DOHH2 (cell line): Measurements from ENCODE around the gene COX4I1.

Experiments
- H3F3A ChIP-seq: fragments of 200-600 bp; sonication (generic), shearing (Covaris generic); 2 replicates; pipeline ENCODE4 v1.6.0; 2016; ENCODE audit warnings: antibody characterized with exemption, mild to moderate bottlenecking; ENCODE audit not compliant: control insufficient read depth, insufficient read depth
- H3K27ac ChIP-seq: fragments of 200-600 bp; sonication (generic); 2 replicates; pipeline ENCODE4 v1.5.1; 2014; ENCODE audit warnings: low read depth, mild to moderate bottlenecking, low read length, moderate library complexity
- H3K27me3 ChIP-seq: fragments of 200-600 bp; sonication (generic); 2 replicates; pipeline ENCODE4 v1.6.1; 2014; ENCODE audit warnings: mild to moderate bottlenecking, low read length, mixed read lengths; ENCODE audit not compliant: control insufficient read depth
- H3K36me3 ChIP-seq: fragments of 200-600 bp; sonication (generic); 2 replicates; pipeline ENCODE4 v1.6.1; 2014; ENCODE audit warnings: mild to moderate bottlenecking, low read length, moderate library complexity, mixed read lengths; ENCODE audit not compliant: control insufficient read depth
- H3K4me1 ChIP-seq: fragments of 200-600 bp; sonication (generic); 2 replicates; pipeline ENCODE4 v1.6.1; 2014; ENCODE audit warnings: mild to moderate bottlenecking, low read length, mixed read lengths; ENCODE audit not compliant: control insufficient read depth
- H3K4me2 ChIP-seq: fragments of 200-600 bp; sonication (generic); 2 replicates; pipeline ENCODE4 v1.6.0; 2014; ENCODE audit warnings: mild to moderate bottlenecking, low read length, moderate library complexity
- H3K4me3 ChIP-seq: fragments of 200-600 bp; sonication (generic); 2 replicates; pipeline ENCODE4 v1.5.1; 2014; ENCODE audit warnings: mild to moderate bottlenecking, low read length, mixed read lengths
- H3K79me2 ChIP-seq: fragments of 200-600 bp; sonication (generic); 2 replicates; pipeline ENCODE4 v1.6.1; 2014; ENCODE audit warnings: mild to moderate bottlenecking, low read length, mixed read lengths; ENCODE audit not compliant: control insufficient read depth
- H3K9me2 ChIP-seq: fragments of 200-600 bp; sonication (generic); replicated peaks from 2 replicates; pipeline ENCODE4 v1.6.1; 2014; ENCODE audit warnings: mild to moderate bottlenecking, low read length, mixed read lengths; ENCODE audit not compliant: control insufficient read depth
- H3K9me3 ChIP-seq: fragments of 200-600 bp; sonication (generic); 2 replicates; pipeline ENCODE4 v1.6.1; 2014; ENCODE audit warnings: antibody characterized with exemption, low read length, mixed read lengths; ENCODE audit not compliant: control insufficient read depth, insufficient read depth
- H4K20me1 ChIP-seq: fragments of 200-600 bp; sonication (generic); 2 replicates; pipeline ENCODE4 v1.6.0; 2014; ENCODE audit warnings: low read depth, mild to moderate bottlenecking, antibody characterized with exemption, low read length, moderate library complexity; ENCODE audit not compliant: control insufficient read depth, insufficient read depth
- EZH2phosphoT487 ChIP-seq: fragments of 200-600 bp; sonication (generic); IDR thresholded peaks from 2 replicates; pipeline ENCODE4 v1.6.1; 2017; ENCODE audit warnings: borderline replicate concordance, mild to moderate bottlenecking, antibody characterized with exemption, low read length, moderate library complexity, mixed read lengths
- TF ChIP-seq, protein P1 (sequence below): fragments of 200-600 bp; sonication (generic); IDR thresholded peaks from one replicate; pipeline ENCODE4 v1.5.1; 2014; ENCODE audit warnings: antibody characterized with exemption, mild to moderate bottlenecking, low read depth, low read length; ENCODE audit not compliant: poor library complexity, severe bottlenecking

The COX4I1 gene

DNA sequence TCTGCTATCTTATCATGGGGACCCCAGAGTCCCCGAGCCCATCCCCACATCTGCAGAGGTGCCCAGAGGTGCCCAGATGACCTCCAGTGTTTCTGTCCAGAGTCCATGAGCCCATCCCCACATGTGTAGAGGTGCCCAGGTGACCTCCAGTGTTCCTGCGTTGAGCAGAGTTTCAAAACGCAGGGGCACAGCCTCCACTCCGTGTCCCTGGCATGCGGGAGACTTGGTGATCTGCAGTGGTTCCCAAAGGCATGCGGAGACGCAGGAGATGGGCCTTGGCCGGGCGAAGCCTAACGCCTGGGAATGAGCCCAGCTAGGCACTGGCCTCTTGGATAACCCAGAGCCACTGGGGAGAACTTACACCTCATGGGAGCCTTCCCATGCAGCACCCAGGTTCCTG, 41.3 kb downstream of the COX4I1 start:
- Histone ChIP-seq H3F3A (no peaks in the 10 kb centered on the region; the same call in 1 of the 2 replicates), H3K27me3 (0 out of 2 replicates have a peak, but pooled peaks cover 3% of the 10 kb centered on the region), H3K36me3 (no peaks in the 10 kb centered on the region), H3K9me2 (no peaks in the 10 kb centered on the region), H4K20me1 (no peaks in the 10 kb centered on the region), H3K27ac (no peak overlapping the region), H3K9me3 (no peaks in the 10 kb centered on the region), H3K79me2 (no peaks in the 10 kb centered on the region), H3K4me1 (peaks cover 15% of the 10 kb centered on the region), H3K4me3 (no peak overlapping the region), H3K4me2 (no peak overlapping the region)
- no peak for TF ChIP-seq EZH2phosphoT487
- TF ChIP-seq, protein P1, sequence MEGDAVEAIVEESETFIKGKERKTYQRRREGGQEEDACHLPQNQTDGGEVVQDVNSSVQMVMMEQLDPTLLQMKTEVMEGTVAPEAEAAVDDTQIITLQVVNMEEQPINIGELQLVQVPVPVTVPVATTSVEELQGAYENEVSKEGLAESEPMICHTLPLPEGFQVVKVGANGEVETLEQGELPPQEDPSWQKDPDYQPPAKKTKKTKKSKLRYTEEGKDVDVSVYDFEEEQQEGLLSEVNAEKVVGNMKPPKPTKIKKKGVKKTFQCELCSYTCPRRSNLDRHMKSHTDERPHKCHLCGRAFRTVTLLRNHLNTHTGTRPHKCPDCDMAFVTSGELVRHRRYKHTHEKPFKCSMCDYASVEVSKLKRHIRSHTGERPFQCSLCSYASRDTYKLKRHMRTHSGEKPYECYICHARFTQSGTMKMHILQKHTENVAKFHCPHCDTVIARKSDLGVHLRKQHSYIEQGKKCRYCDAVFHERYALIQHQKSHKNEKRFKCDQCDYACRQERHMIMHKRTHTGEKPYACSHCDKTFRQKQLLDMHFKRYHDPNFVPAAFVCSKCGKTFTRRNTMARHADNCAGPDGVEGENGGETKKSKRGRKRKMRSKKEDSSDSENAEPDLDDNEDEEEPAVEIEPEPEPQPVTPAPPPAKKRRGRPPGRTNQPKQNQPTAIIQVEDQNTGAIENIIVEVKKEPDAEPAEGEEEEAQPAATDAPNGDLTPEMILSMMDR, result no peak

DNA sequence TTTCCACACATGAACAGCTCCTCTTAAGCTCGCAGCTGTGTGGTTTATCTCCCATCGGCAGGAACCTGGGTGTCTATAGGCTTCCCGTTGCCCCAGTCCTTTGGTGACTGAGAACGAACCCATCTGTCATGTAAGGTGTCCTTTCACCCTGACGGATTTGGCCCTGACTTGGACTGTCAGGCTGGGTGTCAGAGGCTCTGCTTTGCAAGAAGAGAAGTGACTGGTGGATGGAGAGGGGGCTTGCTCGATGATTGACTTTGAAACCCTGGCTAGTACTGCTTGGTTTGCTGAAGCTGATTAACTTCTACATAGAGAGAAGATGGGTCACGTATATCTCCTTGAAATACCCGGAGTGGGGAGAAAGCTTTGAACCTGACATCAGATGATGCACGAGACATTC, 42.9 kb downstream of the COX4I1 start:
- peaks cover 11% of the 10 kb centered on the region for H3K4me1 ChIP-seq
- H3K9me3 ChIP-seq, result no peaks in the 10 kb centered on the region
- no peak overlapping the region for H3K27ac ChIP-seq
- H3F3A ChIP-seq, result no peaks in the 10 kb centered on the region; the same call in 1 of the 2 replicates
- no peaks in the 10 kb centered on the region for H3K36me3 ChIP-seq
- H3K4me2 ChIP-seq, result no peak overlapping the region
- H3K79me2 ChIP-seq, result no peaks in the 10 kb centered on the region
- TF ChIP-seq EZH2phosphoT487, result no peak
- TF ChIP-seq, protein P1, result no peak
- H3K4me3 ChIP-seq, result no peak overlapping the region
- H3K9me2 ChIP-seq, result no peaks in the 10 kb centered on the region
- no peaks in the 10 kb centered on the region for H4K20me1 ChIP-seq
- H3K27me3 ChIP-seq, result no peaks in the 10 kb centered on the region

DNA sequence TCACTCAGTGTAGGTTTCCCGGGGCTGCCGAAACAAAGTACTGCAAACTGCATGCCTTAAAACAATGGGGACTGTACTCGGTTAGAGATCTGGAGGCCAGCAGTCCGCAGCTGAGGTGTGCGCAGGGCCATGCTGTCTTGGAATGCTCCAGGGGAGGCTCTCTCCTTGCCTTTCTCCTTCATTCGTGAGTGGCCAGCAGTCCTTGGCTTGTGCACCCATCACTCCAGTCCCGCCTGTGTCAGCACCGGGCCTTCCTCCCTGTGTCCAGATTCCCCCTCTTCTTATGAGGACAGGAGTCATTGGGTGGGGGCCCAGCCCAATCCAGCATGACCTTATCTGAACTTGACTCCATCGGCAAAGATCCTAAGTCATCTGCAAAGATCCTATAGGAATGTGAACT, 43.4 kb downstream of the COX4I1 start:
- H4K20me1 ChIP-seq, result no peaks in the 10 kb centered on the region
- TF ChIP-seq EZH2phosphoT487, result no peak
- TF ChIP-seq, protein P1, result no peak
- H3K27me3 ChIP-seq, result no peaks in the 10 kb centered on the region
- no peaks in the 10 kb centered on the region for H3K36me3 ChIP-seq
- no peak overlapping the region for H3K4me3 ChIP-seq
- H3F3A ChIP-seq, result no peaks in the 10 kb centered on the region; the same call in 1 of the 2 replicates
- no peaks in the 10 kb centered on the region for H3K79me2 ChIP-seq
- no peak overlapping the region for H3K27ac ChIP-seq
- no peaks in the 10 kb centered on the region for H3K9me2 ChIP-seq
- H3K4me1 ChIP-seq, result peaks cover 14% of the 10 kb centered on the region
- H3K4me2 ChIP-seq, result no peak overlapping the region
- H3K9me3 ChIP-seq, result no peaks in the 10 kb centered on the region
